Ovary (tissue), 3 donors: Measurements from ENCODE around the gene HP1BP3.

Experiments used
- CTCF ChIP-seq, 3 donors: fragments of 450-650 bp in 2 of 3; fragments of 200-600 bp in 1 of 3; IDR thresholded peaks; one replicate each; pipeline versions ENCODE4 v1.5.1 to v1.8.0; 2016 to 2022; ENCODE audit warnings: antibody characterized with exemption in 3 of 3, mild to moderate bottlenecking in 1 of 3
- POLR2A ChIP-seq: fragments of 450-650 bp; IDR thresholded peaks from one replicate; pipeline ENCODE4 v1.6.1; 2017; ENCODE audit warnings: antibody characterized with exemption, mild to moderate bottlenecking, moderate library complexity
- donor health status: DM: no; HTN: no; CAD: no.

GRCh38 chr1:20699558-20699957 is 87.5 kb downstream of the HP1BP3 start:
- TF ChIP-seq CTCF (IDR thresholded peaks at IDR 0.05) (no peak), POLR2A (no peak)
